ENCODE measurements around the gene EYS.

- TF ChIP-seq RFX5 (IDR thresholded peaks at IDR 0.05; ENCODE audit: borderline replicate concordance, low read depth, low read length) (no peak), POLR2A (IDR thresholded peaks at IDR 0.05; ENCODE audit: control extremely low read depth in 1 of 2, low read depth in 2 of 2, low read length in 2 of 2) (no peak), CTCF (IDR thresholded peaks at IDR 0.05; ENCODE audit: control extremely low read depth in 1 of 3, insufficient read depth in 1 of 3, low read depth in 1 of 3, low read length in 3 of 3) (no peak)
These were observed 798.9 kb downstream of the EYS start for GRCh38 chr6:64908104-64908503.

Measured in H1 (cell line).